ENCODE results near the gene FANCC.

DNA sequence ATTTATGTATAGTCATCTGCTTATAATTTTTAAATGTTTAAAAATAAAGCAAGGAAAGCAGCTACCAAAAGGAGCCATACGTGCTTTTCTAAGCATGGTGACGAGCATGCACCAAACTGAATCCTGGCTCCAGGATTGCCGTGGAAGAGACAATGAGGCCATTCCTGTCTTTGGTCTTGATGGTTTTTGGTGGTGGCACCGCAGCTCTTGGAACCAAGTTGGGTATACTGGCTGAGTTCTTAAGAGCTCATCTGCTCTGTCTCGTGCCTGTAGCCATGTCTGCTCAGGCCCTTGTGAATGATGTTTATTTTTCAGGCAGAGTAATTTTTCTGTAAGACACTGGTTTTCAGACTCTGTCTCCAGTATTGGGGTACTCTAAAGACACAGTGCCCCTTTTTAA is 246.1 kb downstream of the FANCC start:
- no peak for TF ChIP-seq EP300 (IDR thresholded peaks at IDR 0.05; ENCODE audit: borderline replicate concordance in 1 of 2, low read depth in 1 of 2, low read length in 1 of 2)
- TF ChIP-seq, protein P1, sequence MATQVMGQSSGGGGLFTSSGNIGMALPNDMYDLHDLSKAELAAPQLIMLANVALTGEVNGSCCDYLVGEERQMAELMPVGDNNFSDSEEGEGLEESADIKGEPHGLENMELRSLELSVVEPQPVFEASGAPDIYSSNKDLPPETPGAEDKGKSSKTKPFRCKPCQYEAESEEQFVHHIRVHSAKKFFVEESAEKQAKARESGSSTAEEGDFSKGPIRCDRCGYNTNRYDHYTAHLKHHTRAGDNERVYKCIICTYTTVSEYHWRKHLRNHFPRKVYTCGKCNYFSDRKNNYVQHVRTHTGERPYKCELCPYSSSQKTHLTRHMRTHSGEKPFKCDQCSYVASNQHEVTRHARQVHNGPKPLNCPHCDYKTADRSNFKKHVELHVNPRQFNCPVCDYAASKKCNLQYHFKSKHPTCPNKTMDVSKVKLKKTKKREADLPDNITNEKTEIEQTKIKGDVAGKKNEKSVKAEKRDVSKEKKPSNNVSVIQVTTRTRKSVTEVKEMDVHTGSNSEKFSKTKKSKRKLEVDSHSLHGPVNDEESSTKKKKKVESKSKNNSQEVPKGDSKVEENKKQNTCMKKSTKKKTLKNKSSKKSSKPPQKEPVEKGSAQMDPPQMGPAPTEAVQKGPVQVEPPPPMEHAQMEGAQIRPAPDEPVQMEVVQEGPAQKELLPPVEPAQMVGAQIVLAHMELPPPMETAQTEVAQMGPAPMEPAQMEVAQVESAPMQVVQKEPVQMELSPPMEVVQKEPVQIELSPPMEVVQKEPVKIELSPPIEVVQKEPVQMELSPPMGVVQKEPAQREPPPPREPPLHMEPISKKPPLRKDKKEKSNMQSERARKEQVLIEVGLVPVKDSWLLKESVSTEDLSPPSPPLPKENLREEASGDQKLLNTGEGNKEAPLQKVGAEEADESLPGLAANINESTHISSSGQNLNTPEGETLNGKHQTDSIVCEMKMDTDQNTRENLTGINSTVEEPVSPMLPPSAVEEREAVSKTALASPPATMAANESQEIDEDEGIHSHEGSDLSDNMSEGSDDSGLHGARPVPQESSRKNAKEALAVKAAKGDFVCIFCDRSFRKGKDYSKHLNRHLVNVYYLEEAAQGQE (IDR thresholded peaks at IDR 0.05; ENCODE audit: low read depth, low read length): no peak
- TF ChIP-seq, protein P2, sequence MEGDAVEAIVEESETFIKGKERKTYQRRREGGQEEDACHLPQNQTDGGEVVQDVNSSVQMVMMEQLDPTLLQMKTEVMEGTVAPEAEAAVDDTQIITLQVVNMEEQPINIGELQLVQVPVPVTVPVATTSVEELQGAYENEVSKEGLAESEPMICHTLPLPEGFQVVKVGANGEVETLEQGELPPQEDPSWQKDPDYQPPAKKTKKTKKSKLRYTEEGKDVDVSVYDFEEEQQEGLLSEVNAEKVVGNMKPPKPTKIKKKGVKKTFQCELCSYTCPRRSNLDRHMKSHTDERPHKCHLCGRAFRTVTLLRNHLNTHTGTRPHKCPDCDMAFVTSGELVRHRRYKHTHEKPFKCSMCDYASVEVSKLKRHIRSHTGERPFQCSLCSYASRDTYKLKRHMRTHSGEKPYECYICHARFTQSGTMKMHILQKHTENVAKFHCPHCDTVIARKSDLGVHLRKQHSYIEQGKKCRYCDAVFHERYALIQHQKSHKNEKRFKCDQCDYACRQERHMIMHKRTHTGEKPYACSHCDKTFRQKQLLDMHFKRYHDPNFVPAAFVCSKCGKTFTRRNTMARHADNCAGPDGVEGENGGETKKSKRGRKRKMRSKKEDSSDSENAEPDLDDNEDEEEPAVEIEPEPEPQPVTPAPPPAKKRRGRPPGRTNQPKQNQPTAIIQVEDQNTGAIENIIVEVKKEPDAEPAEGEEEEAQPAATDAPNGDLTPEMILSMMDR (IDR thresholded peaks at IDR 0.05): no peak
- no peak for TF ChIP-seq RCOR1 (IDR thresholded peaks at IDR 0.05; ENCODE audit: low read length)
- TF ChIP-seq NRF1 (IDR thresholded peaks at IDR 0.05; ENCODE audit: low read depth, low read length): no peak
- no peak for TF ChIP-seq POLR2AphosphoS5 (IDR thresholded peaks at IDR 0.05; ENCODE audit: low read depth, low read length)
- no peak for TF ChIP-seq RXRA (IDR thresholded peaks at IDR 0.05; ENCODE audit: borderline replicate concordance, low read depth)
- no peak for TF ChIP-seq CHD2 (IDR thresholded peaks at IDR 0.05; ENCODE audit: low read length, partially characterized antibody)
- TF ChIP-seq RAD21 (IDR thresholded peaks at IDR 0.05; ENCODE audit: low read length): no peak
- TF ChIP-seq, protein P3, sequence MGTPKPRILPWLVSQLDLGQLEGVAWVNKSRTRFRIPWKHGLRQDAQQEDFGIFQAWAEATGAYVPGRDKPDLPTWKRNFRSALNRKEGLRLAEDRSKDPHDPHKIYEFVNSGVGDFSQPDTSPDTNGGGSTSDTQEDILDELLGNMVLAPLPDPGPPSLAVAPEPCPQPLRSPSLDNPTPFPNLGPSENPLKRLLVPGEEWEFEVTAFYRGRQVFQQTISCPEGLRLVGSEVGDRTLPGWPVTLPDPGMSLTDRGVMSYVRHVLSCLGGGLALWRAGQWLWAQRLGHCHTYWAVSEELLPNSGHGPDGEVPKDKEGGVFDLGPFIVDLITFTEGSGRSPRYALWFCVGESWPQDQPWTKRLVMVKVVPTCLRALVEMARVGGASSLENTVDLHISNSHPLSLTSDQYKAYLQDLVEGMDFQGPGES (IDR thresholded peaks at IDR 0.05; ENCODE audit: low read depth, low read length): no peak
